GM19372 (cell line): ENCODE measurements around the gene ATP6AP1.
"Not testable (repeated sequence)": the region's sequence is repeated elsewhere in the genome, so short reads cannot be mapped to it uniquely, and the experiment has no call there.

Source experiments
- ATAC-seq: cut with Tn5 transposase; IDR thresholded peaks from one replicate; pipeline ENCODE4 v1.9.1; 2021; ENCODE audit warnings: mild to moderate bottlenecking, low read depth, moderate library complexity; ENCODE audit not compliant: unreplicated experiment

Gene ATP6AP1, protein sequence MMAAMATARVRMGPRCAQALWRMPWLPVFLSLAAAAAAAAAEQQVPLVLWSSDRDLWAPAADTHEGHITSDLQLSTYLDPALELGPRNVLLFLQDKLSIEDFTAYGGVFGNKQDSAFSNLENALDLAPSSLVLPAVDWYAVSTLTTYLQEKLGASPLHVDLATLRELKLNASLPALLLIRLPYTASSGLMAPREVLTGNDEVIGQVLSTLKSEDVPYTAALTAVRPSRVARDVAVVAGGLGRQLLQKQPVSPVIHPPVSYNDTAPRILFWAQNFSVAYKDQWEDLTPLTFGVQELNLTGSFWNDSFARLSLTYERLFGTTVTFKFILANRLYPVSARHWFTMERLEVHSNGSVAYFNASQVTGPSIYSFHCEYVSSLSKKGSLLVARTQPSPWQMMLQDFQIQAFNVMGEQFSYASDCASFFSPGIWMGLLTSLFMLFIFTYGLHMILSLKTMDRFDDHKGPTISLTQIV

DNA sequence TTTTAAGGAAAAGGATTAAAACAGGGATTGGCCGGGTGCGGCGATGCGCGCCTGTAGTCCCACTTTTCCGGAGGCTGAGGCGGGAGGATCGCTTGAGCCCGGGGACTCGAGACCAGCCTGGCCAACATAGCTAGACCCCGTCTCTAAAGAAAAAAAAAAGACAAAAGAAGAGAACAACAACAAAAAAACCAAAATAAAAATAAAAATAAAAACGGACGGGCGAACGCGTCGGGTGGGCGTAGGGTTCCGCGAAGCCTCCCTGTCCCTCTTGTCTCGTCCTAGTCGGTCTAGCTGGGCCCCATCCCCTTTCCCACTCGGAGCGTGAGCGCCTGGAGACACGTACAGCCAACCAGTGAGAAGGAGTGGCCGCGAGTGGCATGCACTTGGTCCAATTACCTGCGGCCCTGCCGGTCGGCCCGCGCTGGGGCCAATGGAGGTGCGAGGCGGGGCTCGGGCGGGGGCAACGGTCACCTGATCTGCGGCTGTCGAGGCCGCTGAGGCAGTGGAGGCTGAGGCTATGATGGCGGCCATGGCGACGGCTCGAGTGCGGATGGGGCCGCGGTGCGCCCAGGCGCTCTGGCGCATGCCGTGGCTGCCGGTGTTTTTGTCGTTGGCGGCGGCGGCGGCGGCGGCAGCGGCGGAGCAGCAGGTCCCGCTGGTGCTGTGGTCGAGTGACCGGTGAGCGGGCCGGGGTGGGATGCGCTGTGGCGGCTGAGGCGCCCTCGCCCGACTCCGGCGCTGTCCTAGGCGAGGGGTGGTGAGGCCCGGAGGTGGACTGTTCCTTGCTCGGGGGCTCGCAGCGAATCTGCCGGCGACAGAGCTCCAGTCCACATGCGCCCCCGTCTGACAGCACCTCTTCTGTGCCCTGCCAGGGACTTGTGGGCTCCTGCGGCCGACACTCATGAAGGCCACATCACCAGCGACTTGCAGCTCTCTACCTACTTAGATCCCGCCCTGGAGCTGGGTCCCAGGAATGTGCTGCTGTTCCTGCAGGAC, at the start of gene ATP6AP1:
TSS of gene ATP6AP1 (plus strand) at position 502 of the 996 bp plus-strand sequence. CDS start at position 518, 16 bp downstream.
- ATAC-seq: peak; percentile 98

DNA sequence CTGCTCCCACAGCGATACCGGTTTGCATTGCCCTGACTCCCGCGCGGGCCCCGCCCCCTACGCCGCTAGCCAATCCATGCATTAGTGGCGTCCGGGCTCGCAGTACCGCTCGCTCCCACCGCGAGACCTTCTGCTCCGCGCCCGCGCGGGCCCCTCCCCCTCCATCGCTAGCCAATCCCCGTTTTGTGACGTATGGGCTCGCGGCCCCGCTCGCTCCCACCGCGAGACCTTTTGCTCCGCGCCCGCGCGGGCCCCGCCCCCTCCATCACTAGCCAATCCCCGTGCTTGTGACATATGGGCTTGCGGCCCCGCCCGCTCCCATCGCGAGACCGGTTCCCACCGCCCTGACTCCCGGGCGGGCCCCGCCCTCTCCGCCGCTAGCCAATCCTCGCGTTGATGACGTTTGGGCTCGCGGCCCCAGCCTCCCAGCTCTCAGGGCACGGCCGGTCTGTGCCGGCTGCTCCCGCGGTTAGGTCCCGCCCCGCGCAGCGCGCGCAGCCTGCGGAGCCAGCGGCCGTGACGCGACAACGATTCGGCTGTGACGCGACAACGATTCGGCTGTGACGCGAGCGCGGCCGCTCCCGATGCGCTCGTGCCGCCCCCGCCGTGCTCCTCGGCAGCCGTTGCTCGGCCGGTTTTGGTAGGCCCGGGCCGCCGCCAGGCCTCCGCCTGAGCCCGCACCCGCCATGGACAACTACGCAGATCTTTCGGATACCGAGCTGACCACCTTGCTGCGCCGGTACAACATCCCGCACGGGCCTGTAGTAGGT, 49.5 kb upstream of the ATP6AP1 start, which contains the start of gene EMD:
TSS of gene EMD (plus strand) at position 497 of the 770 bp plus-strand sequence. CDS start at position 687, 190 bp downstream.
- peak; percentile 81 for ATAC-seq

DNA sequence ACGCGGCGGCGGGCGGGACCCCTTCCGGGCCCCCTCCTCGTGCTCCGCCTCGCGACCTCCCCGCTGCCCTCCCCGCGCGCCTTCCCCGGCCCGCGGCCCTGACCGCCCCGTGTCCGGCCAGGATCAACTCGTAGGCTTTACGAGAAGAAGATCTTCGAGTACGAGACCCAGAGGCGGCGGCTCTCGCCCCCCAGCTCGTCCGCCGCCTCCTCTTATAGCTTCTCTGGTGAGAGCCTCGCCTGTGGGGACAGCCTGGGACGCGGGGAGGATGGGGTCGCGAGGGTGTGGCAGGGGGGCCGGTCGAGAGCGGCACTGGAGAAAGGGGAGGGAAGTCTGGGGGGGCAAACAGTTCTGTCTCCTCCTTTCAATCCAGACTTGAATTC, 48.9 kb upstream of the ATP6AP1 start:
- ATAC-seq: no peak

DNA sequence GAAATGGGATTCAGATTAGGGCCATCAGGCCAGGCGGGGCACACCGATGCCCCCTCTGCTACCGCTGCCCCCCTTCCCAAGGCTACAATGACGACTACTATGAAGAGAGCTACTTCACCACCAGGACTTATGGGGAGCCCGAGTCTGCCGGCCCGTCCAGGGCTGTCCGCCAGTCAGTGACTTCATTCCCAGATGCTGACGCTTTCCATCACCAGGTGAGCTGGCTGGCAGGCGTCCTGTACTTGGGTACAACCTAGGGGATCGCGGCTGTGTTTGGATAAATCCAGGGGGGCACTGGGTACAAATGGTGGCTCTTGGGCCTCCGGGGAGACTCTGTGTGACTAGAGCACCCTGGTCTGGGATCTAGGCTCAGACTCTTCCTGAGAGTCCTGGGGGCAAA, 48.3 kb upstream of the ATP6AP1 start:
- ATAC-seq: no peak

DNA sequence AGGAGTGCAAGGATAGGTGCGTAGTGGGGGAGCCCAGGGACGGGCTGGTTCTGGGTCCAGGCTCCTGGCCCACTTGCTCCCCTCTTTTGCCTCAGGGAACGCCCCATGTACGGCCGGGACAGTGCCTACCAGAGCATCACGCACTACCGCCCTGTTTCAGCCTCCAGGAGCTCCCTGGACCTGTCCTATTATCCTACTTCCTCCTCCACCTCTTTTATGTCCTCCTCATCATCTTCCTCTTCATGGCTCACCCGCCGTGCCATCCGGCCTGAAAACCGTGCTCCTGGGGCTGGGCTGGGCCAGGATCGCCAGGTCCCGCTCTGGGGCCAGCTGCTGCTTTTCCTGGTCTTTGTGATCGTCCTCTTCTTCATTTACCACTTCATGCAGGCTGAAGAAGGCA, 47.7 kb upstream of the ATP6AP1 start:
- no peak for ATAC-seq

DNA sequence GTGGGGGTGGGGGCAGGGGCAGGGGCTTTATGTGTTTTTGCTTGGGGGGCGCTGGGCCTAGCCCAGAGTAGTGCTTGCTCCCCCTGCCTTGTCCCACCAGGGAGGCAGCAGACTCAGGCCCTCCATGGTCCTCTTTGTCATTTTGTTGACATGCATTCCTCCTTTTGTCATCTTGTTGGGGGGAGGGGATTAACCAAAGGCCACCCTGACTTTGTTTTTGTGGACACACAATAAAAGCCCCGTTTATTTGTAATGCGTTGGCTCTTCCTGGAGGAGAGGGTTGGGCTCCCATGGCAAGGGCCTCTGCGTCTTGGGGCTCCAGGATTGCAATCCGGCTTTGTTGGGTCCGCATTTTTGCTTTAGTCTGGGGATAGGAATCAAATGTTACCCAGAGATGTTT, 47.2 kb upstream of the ATP6AP1 start:
- no peak for ATAC-seq

DNA sequence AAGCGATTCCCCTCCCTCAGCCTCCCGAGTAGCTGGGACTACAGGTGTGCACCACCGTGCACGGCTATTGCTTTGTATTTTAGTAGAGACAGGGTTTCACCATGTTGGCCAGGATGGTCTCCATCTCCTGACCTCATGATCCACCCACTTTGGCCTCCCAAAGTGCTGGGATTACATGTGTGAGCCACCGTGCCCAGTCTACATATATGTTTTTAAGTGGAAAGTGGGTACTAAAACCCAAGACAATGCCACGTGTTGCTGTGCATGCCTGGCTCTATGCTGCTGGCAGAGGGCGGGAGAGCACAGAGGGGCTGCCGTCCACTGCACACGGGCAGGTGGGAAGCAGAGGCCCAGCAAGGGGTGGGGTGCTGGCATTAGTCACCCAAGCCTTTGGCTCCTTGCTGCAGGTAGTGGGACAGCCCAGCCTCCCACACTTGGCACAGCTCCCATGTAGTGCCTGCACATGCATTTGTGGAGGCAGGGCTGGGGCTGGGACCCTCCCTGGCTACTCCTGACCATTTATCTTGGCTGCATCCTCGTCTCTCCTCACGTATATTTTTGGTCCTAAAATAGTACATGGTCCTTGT, 45.9 kb upstream of the ATP6AP1 start:
- no peak for ATAC-seq

DNA sequence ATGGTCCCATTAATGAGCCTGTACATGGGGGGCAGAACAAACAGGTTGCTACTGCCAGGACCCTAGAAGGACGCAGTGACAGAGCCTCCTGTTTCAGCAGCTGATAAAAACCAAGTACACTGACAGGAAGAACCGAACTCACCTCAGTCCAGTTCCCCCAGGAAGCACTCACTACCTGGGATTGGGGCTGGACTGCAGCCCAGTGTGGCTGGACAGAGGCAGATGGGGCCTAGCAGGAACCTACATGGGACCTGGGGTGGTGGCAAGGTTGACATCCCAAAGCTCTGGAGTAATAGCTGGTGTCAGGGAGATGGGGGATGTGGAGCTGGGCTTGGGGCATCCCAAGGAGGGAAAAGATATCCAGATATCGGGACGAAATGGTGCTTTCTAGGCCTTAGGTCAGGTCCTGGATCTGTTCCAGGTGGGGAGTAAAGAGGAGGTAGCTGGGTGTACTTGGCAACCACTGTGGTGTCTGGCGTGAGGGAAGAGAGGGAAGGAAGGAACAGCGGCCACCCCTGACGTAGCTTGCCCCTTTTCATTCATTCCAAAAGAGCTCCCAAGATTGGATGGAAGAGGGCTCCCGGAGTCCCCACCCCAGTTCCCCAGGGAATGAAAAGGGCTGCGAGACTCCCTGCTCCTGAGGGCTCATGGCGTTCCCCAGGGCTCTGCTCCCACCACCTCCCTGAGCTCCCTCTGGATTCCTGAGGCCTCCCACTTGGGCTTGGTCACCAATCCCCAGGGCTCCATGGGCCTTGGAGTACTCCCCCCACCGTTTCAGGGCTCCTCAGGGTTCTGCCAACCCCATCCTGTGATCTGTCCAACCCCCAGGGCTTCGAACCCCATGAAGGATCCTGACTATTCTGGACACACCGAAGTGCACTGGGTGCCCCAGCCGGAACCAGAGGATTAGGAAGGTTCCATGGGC, 44.9 kb upstream of the ATP6AP1 start:
- ATAC-seq: no peak

DNA sequence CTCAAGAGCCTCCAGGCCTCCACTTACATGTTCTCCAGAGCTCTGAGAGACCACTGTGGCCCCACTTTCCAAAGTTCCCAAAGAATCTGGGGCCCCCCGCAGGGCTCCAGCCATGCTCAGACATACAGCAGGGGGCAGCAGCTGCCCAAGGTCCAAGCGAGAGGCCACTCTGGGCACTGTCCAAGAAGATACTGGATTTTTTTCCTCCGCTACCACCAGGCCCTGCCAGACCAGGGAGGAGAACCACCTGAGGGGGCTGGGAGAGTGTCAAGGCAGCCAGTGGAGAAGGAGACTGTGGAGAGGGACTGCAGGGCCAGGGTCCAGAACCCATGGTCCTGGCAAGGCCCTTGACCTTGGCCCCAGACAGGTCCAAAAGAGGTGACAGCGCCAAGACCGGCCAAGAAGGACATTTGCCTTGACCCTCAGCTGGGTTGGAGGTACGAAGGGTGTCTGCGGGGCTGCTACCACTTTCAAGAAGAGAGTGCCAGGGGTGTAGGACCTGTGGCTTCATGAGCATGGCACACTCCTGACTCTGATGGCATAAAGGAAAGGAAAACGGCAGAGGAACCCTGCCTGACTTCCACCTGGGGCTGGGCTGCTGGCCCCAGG, 44.1 kb upstream of the ATP6AP1 start:
- no peak for ATAC-seq

DNA sequence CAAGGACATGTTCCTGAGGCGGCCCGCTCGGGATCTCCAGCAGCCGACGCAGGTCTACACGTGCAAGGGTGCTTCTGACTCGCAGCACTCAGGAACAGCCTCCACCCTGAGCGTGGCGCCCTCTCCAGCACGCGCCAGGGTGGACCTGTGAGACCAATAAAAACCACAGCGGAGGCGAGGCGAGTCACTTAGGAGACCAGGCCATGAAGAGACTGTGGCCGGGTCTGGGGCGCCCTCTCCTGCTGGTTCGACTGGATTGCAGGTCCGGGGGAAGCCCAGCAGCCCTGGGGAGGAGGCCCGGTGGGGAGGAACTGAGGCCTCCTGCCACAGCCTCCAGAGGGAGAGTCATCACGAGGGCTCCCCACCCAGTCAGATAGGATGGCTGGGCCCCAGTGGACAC, 40.4 kb upstream of the ATP6AP1 start:
- ATAC-seq: not testable (repeated sequence)

DNA sequence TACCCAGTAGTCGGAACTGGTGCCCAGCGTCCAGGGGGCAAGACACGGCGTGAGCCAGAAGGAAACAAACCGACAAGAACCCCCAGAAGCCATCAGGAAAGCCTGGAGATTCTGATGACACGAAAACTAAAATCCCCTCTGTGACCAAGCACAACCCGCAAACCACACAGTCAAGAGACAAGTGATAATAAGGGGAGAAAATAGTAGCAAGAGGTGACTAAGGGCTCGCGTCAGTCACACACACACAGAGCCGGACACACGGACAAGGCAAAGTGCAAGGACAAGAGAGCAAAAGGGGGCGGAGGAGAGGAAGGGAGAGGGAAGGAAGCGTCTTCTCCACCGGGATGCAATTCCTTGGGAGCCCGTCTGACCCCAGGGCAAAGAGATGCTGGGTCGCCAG, 39.8 kb upstream of the ATP6AP1 start:
- not testable (repeated sequence) for ATAC-seq

DNA sequence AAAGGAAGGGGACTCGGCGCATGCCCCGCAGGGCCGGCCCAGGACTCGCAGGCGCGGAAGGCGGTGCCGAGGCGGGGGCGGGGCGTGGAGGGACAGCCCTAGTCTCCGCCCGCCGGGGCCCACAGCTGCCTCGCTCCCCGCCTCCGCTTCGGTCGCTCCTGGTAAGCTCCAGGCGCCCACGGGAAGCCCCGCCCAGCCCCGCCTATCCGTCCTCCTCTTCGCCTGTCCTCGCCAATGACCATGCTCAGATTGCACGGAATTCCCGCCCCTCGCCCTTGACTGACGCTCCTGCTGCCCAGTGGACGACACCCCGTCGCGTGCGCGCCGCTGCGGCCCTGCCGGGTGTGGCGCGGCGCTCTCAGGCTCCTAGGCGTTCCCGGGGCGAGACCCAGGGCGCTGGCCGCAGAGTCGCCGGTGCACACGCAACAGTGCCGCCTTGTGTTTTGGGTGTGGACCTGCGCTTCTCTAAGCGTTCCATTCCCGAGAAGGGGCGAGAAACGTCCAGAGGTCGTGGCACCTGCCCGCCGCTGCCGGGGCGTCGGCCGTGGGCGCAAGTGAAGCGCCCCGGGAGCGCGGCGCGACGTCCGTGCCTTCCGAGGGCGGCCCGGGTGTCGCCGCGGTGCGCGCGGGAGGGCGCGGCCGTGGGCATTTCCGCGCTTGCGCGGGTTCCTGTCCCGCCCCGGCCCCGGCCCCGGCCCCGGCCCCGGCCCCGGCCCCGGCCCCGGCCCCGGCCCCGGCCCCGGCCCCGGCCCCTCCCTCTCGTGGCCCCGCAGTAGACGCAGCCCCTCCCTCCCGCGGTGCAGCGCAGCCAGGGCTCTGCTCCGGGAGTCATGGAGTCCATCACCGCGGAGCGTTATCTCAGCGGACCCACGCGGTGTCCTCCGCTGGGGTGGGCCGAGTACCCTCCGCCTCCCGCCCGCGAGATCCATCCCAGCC, 38.4 kb upstream of the ATP6AP1 start:
- ATAC-seq: peak; percentile 68

DNA sequence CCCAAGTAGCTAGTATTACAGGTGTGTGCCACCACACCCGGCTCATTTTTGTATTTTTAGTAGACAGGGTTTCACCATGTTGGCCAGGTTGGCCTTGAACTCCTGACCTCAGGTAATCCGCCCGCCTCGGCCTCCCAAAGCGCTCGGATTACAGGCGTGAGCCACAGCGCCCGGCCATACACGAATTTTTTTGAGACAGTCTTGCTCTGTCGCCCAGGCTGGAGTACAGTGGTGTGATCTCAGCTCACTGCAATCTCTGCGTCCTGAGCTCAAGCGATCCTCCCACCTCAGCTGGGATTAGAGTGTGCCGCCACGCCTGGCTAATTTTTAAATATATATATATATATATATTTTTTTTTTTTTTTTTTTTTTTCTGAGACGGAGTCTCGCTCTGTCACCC, 32.1 kb upstream of the ATP6AP1 start:
- ATAC-seq: not testable (repeated sequence)

DNA sequence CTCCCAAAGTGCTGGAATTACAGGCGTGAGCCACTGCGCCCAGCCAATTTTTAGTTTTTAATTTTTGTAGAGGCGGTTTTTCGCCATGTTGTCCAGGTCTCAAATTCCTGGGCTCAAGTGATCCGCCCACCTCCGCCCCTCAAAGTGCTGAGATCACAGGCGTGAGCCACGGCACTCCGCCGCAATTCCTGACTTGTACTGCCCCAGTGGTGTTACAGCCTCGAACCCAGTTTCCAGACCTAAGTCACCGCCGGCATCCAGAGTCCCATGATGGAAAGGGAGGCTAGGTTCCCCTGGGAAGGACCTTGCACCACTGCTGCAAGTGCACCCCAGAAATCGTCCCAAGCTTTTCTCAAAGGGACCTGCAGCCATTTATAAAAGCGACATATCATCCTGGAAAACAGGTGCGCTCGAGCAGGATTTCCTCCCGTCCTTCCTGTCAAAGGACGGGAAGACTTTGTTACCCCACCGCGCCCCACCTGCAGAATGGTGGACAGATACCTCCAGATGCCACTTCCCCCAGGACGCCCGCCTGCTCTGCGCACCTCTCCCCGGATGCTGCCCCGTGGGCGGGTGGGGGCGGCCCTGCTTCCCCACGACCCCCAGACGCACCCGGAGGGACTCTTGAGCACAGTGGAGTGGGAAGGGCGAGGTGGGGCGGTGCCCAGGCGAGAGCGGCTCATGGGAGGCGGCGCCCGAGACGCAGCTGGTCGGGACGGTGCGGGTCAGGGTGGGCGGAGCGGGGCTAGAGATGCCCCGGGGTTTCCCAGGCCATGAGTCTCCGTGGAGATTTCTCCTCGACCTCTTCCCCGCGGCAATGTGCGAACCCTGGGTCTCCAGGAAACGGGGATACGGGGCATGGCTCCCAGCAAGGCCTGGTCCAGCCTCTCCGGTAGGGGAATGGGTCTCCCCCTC, 31.2 kb upstream of the ATP6AP1 start:
- ATAC-seq: peak; percentile 51

DNA sequence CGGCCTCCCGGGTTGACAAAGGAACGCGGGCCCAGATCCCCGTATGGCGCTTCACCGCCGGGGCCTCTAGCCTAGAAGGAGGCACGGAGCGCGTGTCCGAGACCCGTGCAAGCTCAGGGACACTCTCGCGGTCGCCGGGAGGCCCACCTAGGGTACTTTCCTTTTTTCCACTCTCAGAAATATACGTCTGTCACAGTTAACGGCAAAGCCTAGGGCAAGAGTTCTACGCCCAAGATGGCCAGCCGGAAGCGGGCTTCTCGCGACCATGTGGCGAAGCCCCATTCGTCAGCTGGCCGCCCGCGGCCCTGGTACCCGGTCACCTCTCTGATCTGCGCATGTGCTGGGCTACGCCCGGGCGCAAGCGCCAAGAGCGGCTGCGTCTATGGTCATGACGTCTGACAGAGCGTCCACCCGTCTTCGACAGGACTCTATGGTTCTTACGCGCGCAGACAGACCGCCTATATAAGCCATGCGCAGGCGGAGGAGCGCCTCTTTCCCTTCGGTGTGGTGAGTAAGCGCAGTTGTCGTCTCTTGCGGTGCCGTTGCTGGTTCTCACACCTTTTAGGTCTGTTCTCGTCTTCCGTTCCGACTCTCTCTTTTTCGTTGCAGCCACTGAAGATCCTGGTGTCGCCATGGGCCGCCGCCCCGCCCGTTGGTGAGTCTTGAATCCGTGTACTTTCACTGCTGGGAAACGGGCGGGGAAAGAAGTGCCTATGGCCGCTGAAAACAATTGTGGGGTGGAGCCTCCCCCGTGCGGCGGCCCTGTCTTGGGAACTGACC, 30.4 kb upstream of the ATP6AP1 start, which contains the start of gene RPL10:
TSS of gene RPL10 (plus strand) at position 490 of the 780 bp plus-strand sequence. CDS start at position 633, 143 bp downstream.
- peak; percentile 70 for ATAC-seq
